SK-N-MC (cell line): ENCODE measurements around the gene ADAMTS9.

ENCODE experiments used
- DNase-seq: peaks from one replicate; pipeline ENCODE4 v3.0.0-alpha.2; 2011; ENCODE audit warnings: low read depth, low spot score
- H3K27ac ChIP-seq: fragments of 200-600 bp; sonication (generic); 2 replicates; pipeline ENCODE4 v1.5.1; 2016; ENCODE audit warnings: mixed run types
- H3K36me3 ChIP-seq: fragments of 200-600 bp; sonication (generic); 2 replicates; pipeline ENCODE4 v1.6.1; 2017; ENCODE audit warnings: antibody characterized with exemption, low read length, mixed read lengths; ENCODE audit not compliant: insufficient read depth
- H3K4me3 ChIP-seq: fragments of 200-600 bp; sonication (generic); 2 replicates; pipeline ENCODE4 v1.5.1; 2016
- H3K9ac ChIP-seq: fragments of 200-600 bp; sonication (generic); 2 replicates; pipeline ENCODE4 v1.8.0; 2017; ENCODE audit warnings: mixed run types, mixed read lengths; ENCODE audit not compliant: insufficient read length
- H3K9me3 ChIP-seq: fragments of 200-600 bp; sonication (generic); 2 replicates; pipeline ENCODE4 v1.6.1; 2017; ENCODE audit warnings: low read depth, mild to moderate bottlenecking, antibody characterized with exemption, low read length, moderate library complexity, mixed read lengths
- EZH2 ChIP-seq: fragments of 200-600 bp; sonication (generic); IDR thresholded peaks from one replicate; pipeline ENCODE4 v1.6.1; 2017; ENCODE audit warnings: antibody characterized with exemption
- FOXP2 ChIP-seq: optimal IDR thresholded peaks from 2 replicates; pipeline ENCODE3; 2011; ENCODE audit warnings: mild to moderate bottlenecking, moderate library complexity; ENCODE audit not compliant: insufficient read depth; ENCODE audit errors: extremely low read length, control extremely low read depth
- POLR2AphosphoS5 ChIP-seq: IDR thresholded peaks from 2 replicates; pipeline ENCODE4 v1.6.1; 2012; ENCODE audit warnings: mild to moderate bottlenecking, low read depth, low read length, borderline replicate concordance

ADAMTS9 gene

DNA sequence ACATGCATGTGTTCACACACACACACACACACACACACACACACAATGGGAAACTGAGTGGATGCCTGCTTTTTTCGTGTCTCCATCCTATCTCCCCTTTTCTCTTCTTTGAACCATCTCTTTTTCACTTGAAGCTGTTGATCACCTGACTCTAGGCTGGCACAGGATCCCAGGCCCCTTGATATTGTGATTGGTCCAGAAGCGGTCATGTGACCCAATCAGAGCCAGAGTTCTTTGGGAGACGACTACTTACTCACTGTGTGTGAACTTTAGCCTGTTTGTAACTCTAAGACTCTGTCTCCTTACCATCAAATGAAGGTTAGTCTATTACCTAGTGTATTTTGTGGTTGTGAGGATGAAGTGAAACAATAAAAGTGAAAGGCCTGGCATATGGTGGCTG, 172.9 kb downstream of the ADAMTS9 start:
- DNase-seq, result no peak
- TF ChIP-seq POLR2AphosphoS5 (no peak), EZH2 (no peak), FOXP2 (no peak)
- Histone ChIP-seq H3K27ac (no peak overlapping the region), H3K9me3 (no peaks in the 10 kb centered on the region), H3K4me3 (no peak overlapping the region), H3K36me3 (no peaks in the 10 kb centered on the region), H3K9ac (no peak overlapping the region)

DNA sequence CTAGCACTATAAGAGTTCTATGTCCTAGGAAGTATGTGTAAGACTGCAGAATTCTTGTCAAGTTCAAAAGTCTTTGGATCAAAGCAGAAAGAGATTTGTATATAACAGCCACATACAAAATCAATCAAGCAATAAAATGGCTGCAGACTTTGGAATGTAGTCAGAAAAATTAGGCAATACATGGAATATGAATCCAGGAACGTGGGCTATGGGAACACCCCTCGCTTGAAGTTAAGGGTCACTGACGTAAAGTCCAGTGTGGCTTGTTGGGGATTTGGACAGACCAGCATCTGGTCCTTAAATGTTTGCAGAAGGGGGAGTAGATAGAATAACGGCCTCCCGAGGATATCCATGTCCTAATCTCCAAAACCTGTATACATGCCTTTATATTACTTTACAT, 178.6 kb downstream of the ADAMTS9 start:
- Histone ChIP-seq H3K27ac (no peak overlapping the region), H3K9ac (no peak overlapping the region), H3K9me3 (no peaks in the 10 kb centered on the region), H3K4me3 (no peak overlapping the region), H3K36me3 (no peaks in the 10 kb centered on the region)
- TF ChIP-seq FOXP2, result no peak
- no peak for TF ChIP-seq POLR2AphosphoS5
- no peak for TF ChIP-seq EZH2
- no peak for DNase-seq

DNA sequence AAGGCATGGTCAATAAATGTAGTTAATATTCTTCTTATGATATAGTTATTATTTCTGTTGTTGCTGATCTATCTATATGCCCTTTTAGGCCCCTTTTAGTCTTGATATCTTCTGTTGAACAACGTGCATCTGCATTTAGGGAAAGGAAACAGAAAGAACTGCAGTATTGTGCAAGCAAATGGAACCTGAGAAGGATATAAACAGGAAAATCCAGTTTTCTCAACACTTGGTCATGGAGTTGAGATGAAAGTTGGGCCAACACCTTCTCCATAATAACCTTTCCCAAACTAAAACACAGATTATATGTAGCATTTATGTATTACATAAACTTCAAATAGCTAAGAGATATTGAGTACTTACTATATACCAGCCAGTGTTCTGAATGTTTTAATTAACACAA, 179.7 kb downstream of the ADAMTS9 start:
- no peak overlapping the region for H3K4me3 ChIP-seq
- TF ChIP-seq POLR2AphosphoS5 (no peak), EZH2 (no peak), FOXP2 (no peak)
- no peak overlapping the region for H3K9ac ChIP-seq
- H3K9me3 ChIP-seq, result no peaks in the 10 kb centered on the region
- no peak for DNase-seq
- no peak overlapping the region for H3K27ac ChIP-seq
- H3K36me3 ChIP-seq, result no peaks in the 10 kb centered on the region

DNA sequence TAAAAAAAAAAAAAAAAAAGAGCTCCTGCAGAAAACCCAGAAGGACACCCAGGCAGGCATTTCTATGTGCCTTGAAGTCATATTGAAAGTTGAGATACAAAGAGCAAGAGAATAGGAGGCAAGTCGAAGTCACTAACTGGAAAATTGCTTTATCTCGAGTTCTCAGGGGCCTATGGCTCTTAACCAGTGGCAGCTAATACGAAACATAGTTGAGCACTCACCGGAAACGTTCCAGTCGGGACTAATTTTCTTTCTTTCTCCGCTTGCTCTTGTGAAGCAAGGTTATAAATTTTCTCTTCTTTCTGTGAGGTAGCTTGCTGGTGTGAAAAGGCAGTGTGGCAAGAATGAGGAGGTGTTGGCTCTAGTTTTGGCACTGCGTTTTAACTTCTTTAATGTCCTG, 181.5 kb downstream of the ADAMTS9 start:
- H3K4me3 ChIP-seq, result no peak overlapping the region
- H3K9ac ChIP-seq, result no peak overlapping the region
- H3K36me3 ChIP-seq, result no peaks in the 10 kb centered on the region
- TF ChIP-seq EZH2 (no peak), POLR2AphosphoS5 (no peak), FOXP2 (no peak)
- H3K9me3 ChIP-seq, result no peaks in the 10 kb centered on the region
- H3K27ac ChIP-seq, result no peak overlapping the region
- no peak for DNase-seq

DNA sequence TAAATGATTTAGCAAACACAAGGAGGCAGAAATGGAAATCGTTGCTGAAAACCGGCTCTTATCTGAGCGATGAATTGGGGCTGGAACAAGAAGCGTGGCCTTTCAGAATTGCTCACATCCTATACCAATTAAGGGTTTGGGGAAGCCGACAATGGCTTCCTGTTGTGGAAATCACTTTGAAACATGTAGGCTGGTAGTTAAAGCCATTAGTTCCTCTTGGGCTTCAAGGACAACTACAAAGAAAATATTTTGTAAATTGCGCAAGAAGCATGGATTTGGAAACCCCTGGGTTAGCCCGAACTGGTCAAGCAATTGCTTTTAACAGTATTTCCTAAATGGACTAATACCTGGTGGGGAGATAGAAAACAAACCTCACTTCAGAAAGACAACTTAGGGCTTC, 182.4 kb downstream of the ADAMTS9 start:
- no peaks in the 10 kb centered on the region for H3K36me3 ChIP-seq
- no peak overlapping the region for H3K9ac ChIP-seq
- H3K27ac ChIP-seq, result no peak overlapping the region
- no peak for DNase-seq
- TF ChIP-seq EZH2, result no peak
- TF ChIP-seq FOXP2, result no peak
- no peak for TF ChIP-seq POLR2AphosphoS5
- no peak overlapping the region for H3K4me3 ChIP-seq
- no peaks in the 10 kb centered on the region for H3K9me3 ChIP-seq

DNA sequence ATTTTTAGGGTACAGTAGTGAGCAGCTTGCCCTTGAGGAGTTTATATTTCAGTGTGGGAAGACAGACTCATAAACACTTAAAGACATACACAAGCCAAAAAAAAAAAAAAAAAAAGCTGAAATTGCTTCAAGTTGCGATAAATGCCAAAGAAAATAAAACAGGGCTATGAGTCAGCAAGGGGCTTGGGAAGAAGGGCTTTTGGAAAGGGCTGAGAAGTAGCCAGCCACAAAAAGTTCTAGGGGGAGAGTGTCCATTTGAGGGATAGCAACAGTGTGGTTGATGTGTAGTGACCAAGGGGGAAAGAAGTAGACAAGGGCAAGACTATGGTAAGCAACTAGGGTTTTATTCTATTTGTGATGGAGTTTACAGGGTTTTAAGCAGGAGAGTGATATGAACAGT, 185.5 kb downstream of the ADAMTS9 start:
- no peak overlapping the region for H3K4me3 ChIP-seq
- TF ChIP-seq FOXP2, result no peak
- no peak for TF ChIP-seq EZH2
- TF ChIP-seq POLR2AphosphoS5, result no peak
- H3K9ac ChIP-seq, result no peak overlapping the region
- H3K36me3 ChIP-seq, result no peaks in the 10 kb centered on the region
- no peaks in the 10 kb centered on the region for H3K9me3 ChIP-seq
- no peak for DNase-seq
- H3K27ac ChIP-seq, result no peak overlapping the region

DNA sequence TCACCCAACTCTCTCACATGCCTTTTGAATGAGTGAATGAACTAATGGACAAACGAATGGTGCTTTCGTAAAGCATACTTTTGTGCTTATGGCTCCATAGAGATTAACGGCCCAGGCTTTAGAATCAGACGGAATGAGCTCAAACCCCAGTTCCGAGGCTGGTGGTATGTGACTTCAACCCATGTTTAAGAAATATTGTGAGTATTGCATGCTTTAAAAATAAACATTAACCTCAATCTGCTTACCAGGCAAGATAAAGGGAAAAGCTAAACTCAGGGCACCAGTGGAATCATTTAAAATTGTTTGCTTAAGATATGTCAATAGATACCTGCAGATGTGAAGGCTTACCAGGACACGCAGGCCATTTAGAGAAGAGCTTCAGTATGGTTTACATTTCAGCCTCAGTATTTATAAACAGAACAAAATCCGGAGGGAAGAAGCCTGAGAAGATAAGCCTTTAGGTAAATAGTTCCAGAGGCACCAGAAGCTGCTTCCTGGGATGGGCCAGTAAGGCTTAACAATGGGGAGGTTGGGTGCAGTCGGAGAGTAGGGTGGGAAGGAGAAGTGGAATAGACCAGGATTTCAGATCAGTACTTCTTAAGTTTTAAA, 186.4 kb downstream of the ADAMTS9 start:
- H3K9ac ChIP-seq, result no peak overlapping the region
- H3K4me3 ChIP-seq, result no peak overlapping the region
- TF ChIP-seq POLR2AphosphoS5 (no peak), FOXP2 (no peak), EZH2 (no peak)
- DNase-seq, result no peak
- no peak overlapping the region for H3K27ac ChIP-seq
- H3K36me3 ChIP-seq, result no peaks in the 10 kb centered on the region
- no peaks in the 10 kb centered on the region for H3K9me3 ChIP-seq

DNA sequence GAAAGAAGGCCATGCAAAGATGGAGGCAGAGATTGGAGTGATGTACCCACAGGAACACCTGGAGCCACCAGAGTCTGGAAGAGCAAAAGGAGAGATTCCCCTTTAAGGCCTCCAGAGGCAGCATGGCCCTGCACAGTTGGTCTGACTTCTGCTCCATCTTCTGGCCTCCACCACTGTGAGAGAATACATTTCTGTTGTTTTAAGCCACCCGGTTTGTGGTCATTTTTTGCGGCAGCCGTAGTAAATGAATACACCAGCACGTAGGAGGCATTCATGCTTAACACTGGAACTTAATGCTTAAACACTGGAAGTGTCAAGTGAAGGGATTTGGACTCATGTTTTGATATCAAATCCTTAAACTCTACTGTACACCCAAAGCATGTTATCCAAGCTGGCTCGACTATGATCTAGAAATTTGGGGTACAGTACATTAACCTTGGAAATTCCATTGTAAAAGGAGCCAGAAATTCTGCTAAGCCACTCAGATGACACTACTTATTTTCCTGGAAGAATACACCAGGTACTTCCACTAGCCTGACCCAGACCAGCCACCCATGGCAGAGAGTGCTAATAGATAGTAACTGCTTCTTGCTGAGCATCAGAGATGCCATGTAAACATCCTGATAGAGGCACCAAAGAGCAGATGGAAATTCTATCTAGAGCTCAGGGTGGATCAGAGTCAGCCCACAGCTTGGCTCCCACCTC, 190.9 kb downstream of the ADAMTS9 start:
- no peak overlapping the region for H3K4me3 ChIP-seq
- TF ChIP-seq FOXP2 (no peak), EZH2 (no peak), POLR2AphosphoS5 (no peak)
- DNase-seq, result no peak
- no peaks in the 10 kb centered on the region for H3K36me3 ChIP-seq
- H3K9me3 ChIP-seq, result no peaks in the 10 kb centered on the region
- H3K9ac ChIP-seq, result no peak overlapping the region
- no peak overlapping the region for H3K27ac ChIP-seq
